Transverse colon (tissue), 4 donors: ENCODE measurements around the gene NOA1. TPM values are rescaled to one million over a fixed set of nuclear protein-coding genes. Genes with fewer than 3 reads are reported as not detected.
"Not testable (repeated sequence)": the region's sequence is repeated elsewhere in the genome, so short reads cannot be mapped to it uniquely, and the experiment has no call there.

Experiments used
- DNase-seq: peaks from one replicate; pipeline ENCODE4 v3.0.0-alpha.2; 2019
- H3K27ac ChIP-seq, 4 donors: fragments of 200-600 bp; sonication (generic); 2 replicates each; pipeline ENCODE4 v1.5.1; 2016 to 2018; ENCODE audit warnings: inconsistent platforms in 4 of 4
- H3K27me3 ChIP-seq: fragments of 200-600 bp; sonication (generic); 2 replicates; pipeline ENCODE4 v1.5.1; 2017; ENCODE audit warnings: inconsistent platforms
- H3K36me3 ChIP-seq, 4 donors: fragments of 200-600 bp; sonication (generic); 2 replicates each; pipeline ENCODE4 v1.5.1; 2017 to 2019; ENCODE audit warnings: inconsistent platforms in 4 of 4
- H3K4me1 ChIP-seq, 4 donors: fragments of 200-600 bp; sonication (generic); 2 replicates each; pipeline ENCODE4 v1.5.1; 2017 to 2020; ENCODE audit warnings: inconsistent platforms in 4 of 4
- H3K4me3 ChIP-seq, 4 donors: fragments of 200-600 bp; sonication (generic); 1 replicate in 1 of 4; 2 replicates in 3 of 4; pipeline versions ENCODE4 v1.5.1 to v1.6.1; 2017 to 2019; ENCODE audit warnings: inconsistent platforms in 4 of 4
- H3K9me3 ChIP-seq, 2 donors: fragments of 200-600 bp; sonication (generic); 2 replicates each; pipeline ENCODE4 v1.5.1; 2017 to 2019; ENCODE audit warnings: inconsistent platforms in 2 of 2
- EP300 ChIP-seq: sonication (generic); formaldehyde crosslinking; IDR thresholded peaks from one replicate; pipeline ENCODE4 v1.6.1; 2017; ENCODE audit warnings: antibody characterized with exemption, low read depth
- POLR2A ChIP-seq: fragments of 450-650 bp; IDR thresholded peaks from one replicate; pipeline ENCODE4 v1.6.1; 2016; ENCODE audit warnings: antibody characterized with exemption, mild to moderate bottlenecking, moderate library complexity
- POLR2AphosphoS5 ChIP-seq, 3 donors: sonication (generic); formaldehyde crosslinking; IDR thresholded peaks; one replicate each; pipeline ENCODE4 v1.6.1; 2016; ENCODE audit warnings: antibody characterized with exemption in 3 of 3
- WGBS, 2 donors: methylation state at CpG; one replicate each; pipeline ENCODE4 v1.1.5; 2018; ENCODE audit warnings: low coverage in 1 of 2; 5-methylcytosine and 5-hydroxymethylcytosine counted together
- in situ Hi-C, 4 donors: fragments of 200-750 bp; cut with MboI; loops; one replicate each; pipeline versions ENCODE4 v1.15.0 to v1.15.1; 2017; ENCODE audit warnings: low sequenced_read_pairs in 3 of 4, low pct_ligation_motif_present in 1 of 4, low pct_unique_long_range_greater_than_20kb in 1 of 4
- intact Hi-C: fragments of 100-400 bp; cut with DNase I; formaldehyde crosslinking; loops from one replicate; pipeline ENCODE4 v1.15.1; 2023; ENCODE audit warnings: low total_unique reads
- total RNA-seq, 4 donors: library from RNA; depleted of rRNA; stranded (reverse); fragments of >200 nt; gene quantifications; one replicate each; pipeline ENCODE4 v1.1.0, GENCODE V29; 2016
- TF ChIP-seq, protein P1 (sequence below), 5 experiments: fragments of 200-600 bp in 3 of 5; fragments of 450-650 bp in 2 of 5; sonication (generic) in 3 of 5; IDR thresholded peaks; 1 replicate in 2 of 5; 2 replicates in 3 of 5; pipeline ENCODE4 v1.5.1; 2016 to 2017; ENCODE audit warnings: antibody characterized with exemption in 5 of 5, inconsistent platforms in 3 of 5, mild to moderate bottlenecking in 2 of 5, moderate library complexity in 1 of 5

Gene NOA1
- total RNA-seq, 4 donors from 2014 or later, result 32.5 to 75.4 (median 39.6) TPM

DNA sequence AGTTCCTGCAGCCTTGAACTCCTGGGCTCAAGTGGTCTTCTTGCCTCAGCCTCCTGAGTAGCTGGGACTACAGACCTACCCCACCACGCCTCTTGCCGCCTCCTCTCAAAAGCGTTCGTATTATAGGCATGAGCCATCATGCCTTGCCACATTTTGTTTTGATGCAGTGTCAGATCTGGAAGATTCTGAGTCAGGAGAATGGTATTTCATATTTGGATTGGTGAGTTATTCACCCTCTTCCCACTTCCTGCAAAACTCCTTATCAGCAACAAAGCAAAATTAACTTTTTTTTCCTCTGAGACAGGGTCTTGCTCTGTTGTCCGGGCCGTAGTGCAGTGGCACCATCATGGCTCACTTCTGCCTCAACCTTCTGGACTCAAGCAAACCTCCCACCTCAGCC, 40.1 kb downstream of the NOA1 start:
- Histone ChIP-seq H3K27ac (no peak overlapping the region), H3K27me3 (no peaks in the 10 kb centered on the region), H3K4me3 (no peak overlapping the region), H3K4me1 (no peaks in the 10 kb centered on the region), H3K36me3 (peaks cover 0 to 14% (median 2%) of the 10 kb centered on the region in 4 donors), H3K9me3 (no peaks in the 10 kb centered on the region)
- intact Hi-C loops (no loop called here), in situ Hi-C loops (no loop called here)
- DNase-seq, result no peak
- TF ChIP-seq POLR2AphosphoS5 (IDR thresholded peaks at IDR 0.05) (no peak), EP300 (no peak)
- 75 to 87% methylated on average over 4 to 6 of the region's 6 CpGs for WGBS, 2 donors

DNA sequence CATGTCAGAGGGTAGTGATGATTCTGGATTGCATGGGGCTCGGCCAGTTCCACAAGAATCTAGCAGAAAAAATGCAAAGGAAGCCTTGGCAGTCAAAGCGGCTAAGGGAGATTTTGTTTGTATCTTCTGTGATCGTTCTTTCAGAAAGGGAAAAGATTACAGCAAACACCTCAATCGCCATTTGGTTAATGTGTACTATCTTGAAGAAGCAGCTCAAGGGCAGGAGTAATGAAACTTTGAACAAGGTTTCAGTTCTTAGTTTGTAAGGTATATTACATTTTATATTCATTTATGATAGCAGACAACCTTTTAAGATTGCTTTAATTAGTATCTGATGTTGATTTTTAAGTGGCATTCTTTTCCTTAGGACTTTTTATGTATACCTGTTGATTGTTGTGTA, 45.5 kb downstream of the NOA1 start:
- Histone ChIP-seq H3K9me3 (no peaks in the 10 kb centered on the region), H3K27ac (no peak overlapping the region), H3K36me3 (peaks cover 0 to 35% (median 9%) of the 10 kb centered on the region in 4 donors), H3K4me1 (no peaks in the 10 kb centered on the region), H3K27me3 (no peaks in the 10 kb centered on the region), H3K4me3 (no peak overlapping the region)
- in situ Hi-C loops (no loop called here), intact Hi-C loops (no loop called here)
- 60 to 88% methylated on average over 1 to 4 of the region's 4 CpGs for WGBS, 2 donors
- TF ChIP-seq POLR2AphosphoS5 (IDR thresholded peaks at IDR 0.05), result no peak
- no peak for TF ChIP-seq EP300
- TF ChIP-seq, protein P1, sequence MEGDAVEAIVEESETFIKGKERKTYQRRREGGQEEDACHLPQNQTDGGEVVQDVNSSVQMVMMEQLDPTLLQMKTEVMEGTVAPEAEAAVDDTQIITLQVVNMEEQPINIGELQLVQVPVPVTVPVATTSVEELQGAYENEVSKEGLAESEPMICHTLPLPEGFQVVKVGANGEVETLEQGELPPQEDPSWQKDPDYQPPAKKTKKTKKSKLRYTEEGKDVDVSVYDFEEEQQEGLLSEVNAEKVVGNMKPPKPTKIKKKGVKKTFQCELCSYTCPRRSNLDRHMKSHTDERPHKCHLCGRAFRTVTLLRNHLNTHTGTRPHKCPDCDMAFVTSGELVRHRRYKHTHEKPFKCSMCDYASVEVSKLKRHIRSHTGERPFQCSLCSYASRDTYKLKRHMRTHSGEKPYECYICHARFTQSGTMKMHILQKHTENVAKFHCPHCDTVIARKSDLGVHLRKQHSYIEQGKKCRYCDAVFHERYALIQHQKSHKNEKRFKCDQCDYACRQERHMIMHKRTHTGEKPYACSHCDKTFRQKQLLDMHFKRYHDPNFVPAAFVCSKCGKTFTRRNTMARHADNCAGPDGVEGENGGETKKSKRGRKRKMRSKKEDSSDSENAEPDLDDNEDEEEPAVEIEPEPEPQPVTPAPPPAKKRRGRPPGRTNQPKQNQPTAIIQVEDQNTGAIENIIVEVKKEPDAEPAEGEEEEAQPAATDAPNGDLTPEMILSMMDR (IDR thresholded peaks at IDR 0.05), result no peak
- no peak for TF ChIP-seq POLR2A
- DNase-seq, result no peak

DNA sequence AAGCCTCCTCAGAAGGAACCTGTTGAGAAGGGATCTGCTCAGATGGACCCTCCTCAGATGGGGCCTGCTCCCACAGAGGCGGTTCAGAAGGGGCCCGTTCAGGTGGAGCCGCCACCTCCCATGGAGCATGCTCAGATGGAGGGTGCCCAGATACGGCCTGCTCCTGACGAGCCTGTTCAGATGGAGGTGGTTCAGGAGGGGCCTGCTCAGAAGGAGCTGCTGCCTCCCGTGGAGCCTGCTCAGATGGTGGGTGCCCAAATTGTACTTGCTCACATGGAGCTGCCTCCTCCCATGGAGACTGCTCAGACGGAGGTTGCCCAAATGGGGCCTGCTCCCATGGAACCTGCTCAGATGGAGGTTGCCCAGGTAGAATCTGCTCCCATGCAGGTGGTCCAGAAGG, 46.8 kb downstream of the NOA1 start:
- Histone ChIP-seq H3K4me1 (no peaks in the 10 kb centered on the region), H3K36me3 (peaks cover 0 to 48% (median 14%) of the 10 kb centered on the region in 4 donors), H3K4me3 (no peak overlapping the region), H3K27ac (no peak overlapping the region), H3K27me3 (no peaks in the 10 kb centered on the region), H3K9me3 (no peaks in the 10 kb centered on the region)
- in situ Hi-C loops (no loop called here), intact Hi-C loops (no loop called here)
- 86% methylated on average over 5 of the region's 7 CpGs; no CpG with 5 or more reads in 1 of the 2 donors for WGBS, 2 donors
- no peak for DNase-seq
- no peak for TF ChIP-seq POLR2AphosphoS5 (IDR thresholded peaks at IDR 0.05)
- TF ChIP-seq EP300, result no peak
- TF ChIP-seq, protein P1 (IDR thresholded peaks at IDR 0.05), result no peak
- TF ChIP-seq POLR2A, result no peak

DNA sequence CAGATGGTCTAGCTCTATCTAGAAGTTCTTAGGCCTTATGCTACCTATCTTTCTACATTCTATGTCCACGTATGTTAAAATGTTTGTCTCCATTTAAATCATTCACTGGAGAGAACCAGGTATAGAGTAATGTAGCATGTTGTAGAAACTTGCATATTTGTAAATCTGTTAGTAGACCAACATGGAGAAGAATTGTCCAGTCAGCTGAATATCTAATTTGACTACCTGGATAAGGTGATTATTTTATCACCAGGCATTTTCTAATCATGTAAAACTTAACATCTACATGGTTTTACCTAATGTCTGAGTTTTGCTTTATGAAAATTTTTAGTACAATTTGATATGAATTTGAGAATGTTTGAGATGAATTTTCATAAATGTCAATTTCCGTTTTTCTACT, 50.2 kb downstream of the NOA1 start:
- Histone ChIP-seq H3K9me3 (no peaks in the 10 kb centered on the region), H3K27me3 (no peaks in the 10 kb centered on the region), H3K27ac (no peak overlapping the region), H3K4me3 (no peak overlapping the region), H3K36me3 (peaks cover 0 to 70% (median 21%) of the 10 kb centered on the region in 4 donors), H3K4me1 (no peaks in the 10 kb centered on the region)
- TF ChIP-seq, protein P1 (IDR thresholded peaks at IDR 0.05), result no peak
- no peak for TF ChIP-seq EP300
- TF ChIP-seq POLR2A, result no peak
- no peak for TF ChIP-seq POLR2AphosphoS5 (IDR thresholded peaks at IDR 0.05)
- 90 to 95% methylated on average over 2 of the region's 2 CpGs for WGBS, 2 donors
- no peak for DNase-seq
- intact Hi-C loops (no loop called here), in situ Hi-C loops (no loop called here)

DNA sequence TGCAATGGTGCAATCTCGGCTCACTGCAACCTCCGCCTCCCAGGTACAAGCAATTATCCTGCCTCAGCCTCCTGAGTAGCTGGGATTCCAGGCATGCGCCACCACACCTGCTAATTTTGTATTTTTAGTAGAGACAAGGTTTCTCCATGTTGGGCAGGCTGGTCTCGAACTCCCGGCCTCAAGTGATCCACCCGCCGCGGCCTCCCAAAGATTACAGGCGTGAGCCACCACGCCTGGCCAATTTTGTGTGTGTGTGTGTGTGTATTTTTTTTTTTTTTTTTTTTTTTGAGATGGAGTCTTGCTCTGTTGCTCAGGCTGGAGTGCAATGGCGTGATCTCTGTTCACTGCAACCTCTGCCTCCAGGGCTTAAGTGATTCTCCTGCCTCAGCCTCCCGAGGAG, 62.4 kb downstream of the NOA1 start:
- peaks cover 6 to 44% (median 16%) of the 10 kb centered on the region in 4 donors for H3K4me1 ChIP-seq
- H3K4me3 ChIP-seq, in situ Hi-C loops, H3K27ac ChIP-seq, H3K27me3 ChIP-seq, intact Hi-C loops, H3K36me3 ChIP-seq, H3K9me3 ChIP-seq, DNase-seq: not testable (repeated sequence)
- WGBS, 2 donors, result 96% methylated on average over 4 to 12 of the region's 12 CpGs
